Stimulated activated CD4-positive, alpha-beta T cell treated with anti-CD3 and anti-CD28 coated beads, Interleukin-1b, Interleukin-23, amount 100 ng/mL, for 1 hour (primary cell): ENCODE results near the gene MRPL18.
"Not testable (repeated sequence)": the region's sequence is repeated elsewhere in the genome, so short reads cannot be mapped to it uniquely, and the experiment has no call there.

ENCODE experiments used
- DNase-seq, 2 donors: peaks; one replicate each; pipeline ENCODE4 v3.0.0-alpha.2; 2020; ENCODE audit warnings: low read depth in 2 of 2

MRPL18 gene

DNA sequence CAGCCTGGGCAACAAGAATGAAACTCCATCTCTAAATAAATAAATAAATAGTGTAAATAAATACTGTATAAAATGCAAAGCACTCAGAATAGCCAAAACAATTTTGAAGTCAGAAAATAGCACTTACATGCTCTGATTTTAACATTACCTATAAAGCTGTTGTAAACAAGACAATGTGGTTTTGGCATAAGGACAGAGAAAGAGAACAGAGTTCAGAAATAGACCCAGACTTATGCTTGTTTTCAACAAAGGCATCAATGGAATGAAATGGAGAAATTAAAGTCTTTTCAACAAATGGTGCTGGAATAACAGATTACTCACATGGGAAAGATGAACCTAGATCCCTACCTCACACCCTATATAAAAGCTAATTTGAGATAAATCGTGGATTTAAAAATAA, 18.1 kb upstream of the MRPL18 start:
- DNase-seq = no peak

DNA sequence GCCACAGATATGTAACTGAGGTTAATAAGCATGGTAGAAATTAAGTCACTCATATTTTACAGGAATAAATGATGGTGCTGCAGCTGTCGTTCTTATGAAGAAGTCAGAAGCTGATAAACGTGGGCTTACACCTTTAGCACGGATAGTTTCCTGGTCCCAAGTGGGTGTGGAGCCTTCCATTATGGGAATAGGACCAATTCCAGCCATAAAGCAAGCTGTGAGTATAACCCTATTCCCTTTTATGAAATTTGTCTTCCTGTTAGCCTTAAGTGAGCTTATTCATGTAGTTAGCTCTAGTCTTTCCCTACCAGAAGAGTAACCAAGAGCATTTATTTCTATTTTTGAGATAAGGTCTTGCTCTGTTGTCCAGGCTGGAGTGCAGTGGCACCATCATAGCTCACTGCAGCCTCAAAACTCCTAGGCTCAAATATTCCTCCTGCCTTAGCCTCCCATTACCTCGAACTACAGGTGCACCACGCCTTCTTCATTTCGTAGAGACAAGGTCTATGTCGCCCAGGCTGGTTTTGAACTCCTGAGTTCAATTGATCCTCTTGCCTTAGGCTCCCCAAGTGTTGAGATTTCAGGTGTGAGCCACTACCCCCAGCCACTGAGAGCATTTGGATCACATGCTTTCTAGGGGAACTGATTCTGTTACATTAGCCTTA, 12.9 kb upstream of the MRPL18 start:
- DNase-seq = no peak

DNA sequence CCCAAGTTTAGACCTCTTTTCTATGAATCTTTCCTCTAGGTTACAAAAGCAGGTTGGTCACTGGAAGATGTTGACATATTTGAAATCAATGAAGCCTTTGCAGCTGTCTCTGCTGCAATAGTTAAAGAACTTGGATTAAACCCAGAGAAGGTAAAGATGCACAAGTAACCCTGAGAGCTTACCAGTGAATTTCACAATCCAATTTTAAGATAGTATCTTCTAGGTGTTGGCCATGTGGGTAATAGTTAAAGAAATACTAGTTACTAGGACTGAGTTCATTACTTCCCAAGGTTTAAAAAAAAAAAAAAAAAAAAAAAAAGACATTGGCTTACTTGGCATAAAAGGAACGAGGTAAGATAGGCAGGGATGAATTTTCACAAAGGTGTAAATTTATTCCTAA, 12.1 kb upstream of the MRPL18 start:
- no peak for DNase-seq

DNA sequence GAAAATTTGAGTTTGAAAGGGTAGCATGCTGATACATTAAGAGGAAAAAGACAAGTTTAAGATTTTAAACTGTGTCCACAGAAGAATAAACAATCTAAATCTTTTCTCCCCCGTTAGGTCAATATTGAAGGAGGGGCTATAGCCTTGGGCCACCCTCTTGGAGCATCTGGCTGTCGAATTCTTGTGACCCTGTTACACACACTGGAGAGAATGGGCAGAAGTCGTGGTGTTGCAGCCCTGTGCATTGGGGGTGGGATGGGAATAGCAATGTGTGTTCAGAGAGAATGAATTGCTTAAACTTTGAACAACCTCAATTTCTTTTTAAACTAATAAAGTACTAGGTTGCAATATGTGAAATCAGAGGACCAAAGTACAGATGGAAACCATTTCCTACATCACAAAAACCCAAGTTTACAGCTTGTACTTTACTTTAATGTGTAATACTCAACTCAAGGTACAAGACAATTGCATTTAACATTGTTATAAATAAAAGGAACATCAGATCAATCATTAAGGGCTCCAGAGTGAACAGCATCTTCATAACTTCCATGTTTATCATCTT, 11.6 kb upstream of the MRPL18 start:
- no peak for DNase-seq

DNA sequence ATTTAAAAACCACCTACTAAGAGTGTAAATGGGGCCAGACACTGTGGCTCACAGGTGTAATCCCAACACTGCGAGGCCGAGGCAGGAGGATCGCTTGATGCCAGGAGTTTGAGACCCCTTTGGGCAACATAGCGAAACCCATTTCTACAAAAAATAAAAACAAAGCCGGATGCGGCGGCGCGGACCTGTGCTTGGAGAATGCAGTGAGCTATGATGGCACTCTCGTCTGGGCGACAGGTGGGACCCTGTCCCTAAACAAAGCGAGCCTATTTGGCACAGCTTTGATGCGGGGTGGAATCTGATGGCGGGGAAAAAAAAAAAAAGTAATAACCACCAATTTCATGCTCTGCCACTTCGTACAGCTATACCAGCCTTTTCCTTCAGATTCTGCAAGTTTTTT, 2.0 kb upstream of the MRPL18 start:
- no peak for DNase-seq

DNA sequence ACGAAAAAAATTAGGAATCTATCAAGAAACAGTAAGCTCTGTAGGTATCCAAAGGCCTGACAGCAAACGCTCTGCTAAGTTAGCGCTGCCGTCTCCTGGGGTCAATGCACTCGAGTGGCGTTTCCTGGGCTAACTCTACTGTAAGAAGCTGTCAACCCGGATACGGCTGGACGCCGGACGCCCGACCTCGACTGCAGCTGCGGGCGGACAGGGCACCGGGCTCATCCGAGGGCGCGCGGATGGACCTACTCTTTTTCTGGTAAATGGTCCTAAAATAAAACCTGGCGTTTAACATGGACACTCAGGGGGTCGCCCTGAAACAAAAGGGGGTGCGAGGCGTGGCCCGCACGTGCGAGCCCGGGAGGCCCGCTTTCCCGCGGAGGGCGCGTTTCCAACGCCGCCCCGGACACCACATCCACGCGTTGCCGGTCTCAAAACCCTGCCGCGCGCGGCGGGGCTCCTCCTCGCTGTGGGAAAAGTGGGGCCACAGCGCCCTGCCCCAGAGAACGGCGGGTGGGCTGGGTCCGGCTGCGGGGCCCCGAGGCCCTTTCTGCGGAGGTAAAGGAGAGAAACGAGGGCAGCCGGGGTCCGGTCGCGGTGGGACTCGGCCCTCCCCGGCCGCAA, 1.4 kb upstream of the MRPL18 start:
- no peak for DNase-seq

DNA sequence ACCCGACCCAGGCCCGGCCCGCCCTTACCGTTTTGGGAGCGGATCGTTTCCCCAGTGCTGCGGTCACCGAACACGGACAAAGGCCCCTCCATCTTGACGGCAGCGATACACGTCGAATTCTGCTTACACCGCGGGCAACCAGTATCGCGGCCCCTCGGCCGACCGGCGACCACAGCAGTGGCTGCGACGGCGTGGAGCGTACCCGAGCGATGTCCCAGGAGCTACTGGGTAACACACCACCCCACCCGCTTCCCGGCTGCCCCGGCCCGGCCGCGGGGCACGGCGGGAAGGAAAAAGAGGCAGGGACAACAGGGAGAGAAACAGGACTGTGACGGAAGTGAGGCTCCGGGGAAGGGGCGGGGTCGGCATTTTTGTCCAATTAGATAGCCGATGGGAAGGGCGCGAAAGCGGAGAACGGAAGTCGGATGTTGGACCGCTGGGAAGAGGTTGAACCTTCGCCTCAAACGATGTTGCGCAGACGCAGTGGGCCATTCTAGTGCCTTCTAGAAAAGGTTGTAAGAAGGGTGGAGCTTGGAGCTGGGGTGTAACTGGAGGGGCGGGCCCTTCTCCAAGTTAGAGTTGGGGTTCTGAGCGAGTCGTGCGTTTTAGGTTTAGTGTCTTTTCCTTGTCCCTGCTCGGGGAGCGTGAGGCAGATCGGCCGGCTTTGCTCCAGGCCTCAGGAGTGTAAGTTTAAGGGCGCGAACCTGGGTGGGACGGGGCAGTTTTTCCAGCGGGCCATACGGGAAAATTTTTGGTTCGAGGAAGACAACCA, 704 bp upstream of the MRPL18 start, which contains the start of gene TCP1:
TSS of gene TCP1 (minus strand) at position 226 of the 772 bp plus-strand sequence. CDS start at position 92, 134 bp downstream.
- DNase-seq = peak; percentile 95

DNA sequence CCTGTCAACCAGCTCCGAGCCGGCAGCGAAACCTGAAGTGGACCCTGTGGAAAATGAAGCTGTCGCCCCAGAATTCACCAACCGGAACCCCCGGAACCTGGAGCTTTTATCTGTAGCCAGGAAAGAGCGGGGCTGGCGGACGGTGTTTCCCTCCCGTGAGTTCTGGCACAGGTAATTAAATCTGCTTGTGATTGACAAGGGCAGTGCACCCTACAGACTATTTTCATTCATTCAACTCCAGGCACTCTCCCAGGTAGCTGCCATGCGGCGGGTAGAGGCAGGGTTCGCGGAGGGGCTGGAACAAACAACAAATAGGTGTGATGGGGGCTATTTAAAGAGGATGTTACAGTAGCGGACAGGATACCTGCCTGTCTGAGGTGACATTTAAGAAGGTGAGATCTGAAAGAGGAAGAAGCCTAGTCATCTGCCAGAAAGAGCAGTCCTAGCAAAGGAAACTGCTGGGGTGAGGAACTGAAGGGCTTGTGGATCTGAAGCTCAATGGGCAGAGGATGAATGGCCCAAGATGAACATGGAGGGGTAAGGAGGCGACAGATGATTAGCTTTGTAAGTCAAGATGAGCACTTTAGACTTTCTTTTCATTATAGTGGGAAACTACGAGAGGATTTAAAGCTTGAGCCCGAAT, 810 bp downstream of the MRPL18 start:
- no peak for DNase-seq

DNA sequence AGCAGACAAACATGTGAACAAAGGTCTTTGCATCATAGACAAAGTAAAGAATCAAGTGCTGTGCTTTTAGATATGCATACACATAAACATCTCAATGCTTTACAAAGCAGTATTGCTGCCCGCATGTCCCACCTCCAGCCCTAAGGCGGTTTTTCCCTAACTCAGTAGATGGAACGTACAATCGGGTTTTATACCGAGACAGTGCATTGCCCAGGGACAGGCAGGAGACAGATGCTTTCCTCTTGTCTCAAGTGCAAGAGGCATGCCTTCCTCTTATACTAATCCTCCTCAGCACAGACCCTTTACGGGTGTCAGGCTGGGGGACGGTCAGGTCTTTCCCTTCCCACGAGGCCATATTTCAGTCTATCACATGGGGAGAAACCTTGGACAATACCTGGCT, 4.7 kb downstream of the MRPL18 start:
- not testable (repeated sequence) for DNase-seq

DNA sequence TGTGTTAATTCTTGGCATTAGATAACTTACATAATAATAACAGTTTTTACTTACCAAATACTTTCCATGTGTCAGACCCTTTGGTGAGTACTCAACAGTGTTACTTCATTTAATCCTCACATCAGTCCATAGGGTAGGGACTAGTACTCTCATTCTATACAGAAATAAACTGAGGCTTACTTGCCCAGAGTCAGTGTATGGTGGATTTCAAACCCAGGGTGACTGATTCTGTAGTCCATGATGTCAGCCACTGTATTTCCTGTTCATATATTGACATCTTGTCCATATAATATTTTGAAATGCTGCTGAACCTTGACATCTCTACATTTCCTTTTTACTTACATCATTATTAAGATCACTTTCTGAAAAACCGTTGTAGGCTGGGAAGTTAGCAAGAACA, 7.3 kb downstream of the MRPL18 start:
- DNase-seq = no peak

DNA sequence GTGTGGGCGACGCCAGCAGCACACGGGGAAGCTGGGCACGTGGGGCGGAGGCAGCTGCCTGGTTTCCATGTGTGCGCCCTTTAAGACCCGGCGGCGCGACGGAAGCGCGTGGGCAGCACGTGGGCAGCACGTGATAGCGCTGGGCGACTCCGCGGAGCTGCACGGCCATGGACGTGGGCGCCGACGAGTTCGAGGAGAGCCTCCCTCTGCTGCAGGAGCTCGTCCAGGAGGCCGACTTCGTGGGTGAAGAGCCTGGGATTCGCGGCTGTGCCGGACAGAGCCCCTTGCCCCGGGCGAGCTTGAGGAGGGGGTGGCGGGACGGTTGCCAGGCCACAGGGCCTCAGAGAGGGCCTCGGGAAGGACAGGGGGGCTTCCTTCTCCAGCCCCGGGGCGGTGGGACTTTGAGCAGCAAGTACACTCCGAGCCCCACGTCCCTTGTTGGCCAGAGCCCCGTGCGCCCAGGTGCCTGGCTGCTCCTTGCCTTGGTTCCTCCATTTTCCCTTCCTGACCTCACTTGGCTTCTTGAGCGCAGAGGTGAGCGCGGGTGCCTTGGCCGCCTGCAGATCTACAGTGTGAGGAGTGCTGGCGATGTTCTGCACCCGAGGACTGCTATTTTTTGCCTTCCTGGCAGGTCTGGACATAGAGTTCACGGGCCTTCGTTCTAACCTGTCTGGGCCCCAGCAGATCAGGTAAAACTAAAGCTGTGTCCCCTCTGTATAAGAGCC, 10.0 kb downstream of the MRPL18 start, which contains the start of gene PNLDC1:
TSS of gene PNLDC1 (plus strand) at position 136 of the 725 bp plus-strand sequence. CDS start at position 168, 32 bp downstream.
- no peak for DNase-seq

DNA sequence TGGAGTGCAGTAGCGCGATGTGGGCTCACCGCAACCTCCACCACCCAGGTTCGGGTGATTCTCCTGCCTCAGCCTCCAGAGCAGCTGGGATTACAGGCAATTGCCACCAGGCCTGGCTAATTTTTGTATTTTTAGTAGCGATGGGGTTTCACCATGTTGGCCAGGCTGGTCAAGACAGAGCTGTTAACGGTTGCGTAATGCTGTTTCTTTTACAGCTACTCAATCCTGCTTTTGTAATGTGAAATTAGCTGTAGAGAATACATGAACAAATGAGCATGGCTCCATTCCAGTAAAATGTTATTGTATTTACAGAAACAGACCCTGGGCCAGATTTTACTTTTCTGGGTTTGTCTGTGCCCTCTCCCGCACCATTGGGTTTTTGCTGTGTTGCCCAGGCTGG, 11.7 kb downstream of the MRPL18 start:
- no peak for DNase-seq

DNA sequence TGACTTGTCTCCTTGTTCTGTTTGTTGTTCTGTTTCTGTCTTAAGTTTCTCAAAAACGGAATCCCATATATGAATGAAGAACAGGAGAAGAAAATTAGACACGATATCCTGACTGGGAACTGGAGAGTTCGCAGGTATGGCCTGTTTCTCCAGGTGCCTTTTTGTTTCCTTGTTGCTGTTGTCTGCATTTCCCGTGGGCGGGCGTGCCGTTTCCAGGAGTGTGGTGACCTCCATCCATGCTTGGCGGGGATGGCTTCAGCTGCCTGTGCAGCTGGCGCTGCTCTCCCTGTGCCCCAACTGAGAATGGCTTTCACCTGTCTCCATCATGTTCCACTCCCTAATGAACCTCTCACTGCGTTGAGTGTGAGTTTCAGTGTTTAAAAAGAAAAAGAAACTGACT, 14.2 kb downstream of the MRPL18 start:
- no peak for DNase-seq

DNA sequence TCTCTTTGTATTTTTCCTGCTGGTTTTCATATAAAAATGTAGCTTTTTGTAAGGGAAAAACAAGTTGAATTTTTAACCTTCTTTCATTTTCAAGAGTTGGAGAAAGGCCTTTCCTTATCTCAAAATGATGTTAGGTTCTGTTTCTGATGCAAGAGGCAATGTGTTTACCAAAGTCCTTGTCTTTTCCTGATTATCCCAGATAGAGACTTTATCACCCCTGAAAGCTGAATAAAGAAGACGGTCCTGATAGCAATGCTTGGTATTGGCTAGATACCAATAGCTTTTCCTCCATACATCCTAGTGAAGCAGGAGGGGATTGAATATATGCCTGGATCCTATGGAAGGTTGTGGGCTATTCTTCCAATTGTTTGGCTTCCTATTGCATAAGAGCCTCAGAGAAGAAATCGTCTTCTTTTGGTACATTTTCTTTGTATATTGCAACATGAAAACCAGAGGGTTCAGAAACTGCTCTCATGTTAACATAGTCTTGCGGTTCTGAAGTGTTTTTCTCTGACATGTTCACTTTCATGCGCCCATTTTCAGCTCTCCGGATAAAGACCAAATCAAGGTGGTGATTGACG, 15.3 kb downstream of the MRPL18 start:
- DNase-seq = no peak

DNA sequence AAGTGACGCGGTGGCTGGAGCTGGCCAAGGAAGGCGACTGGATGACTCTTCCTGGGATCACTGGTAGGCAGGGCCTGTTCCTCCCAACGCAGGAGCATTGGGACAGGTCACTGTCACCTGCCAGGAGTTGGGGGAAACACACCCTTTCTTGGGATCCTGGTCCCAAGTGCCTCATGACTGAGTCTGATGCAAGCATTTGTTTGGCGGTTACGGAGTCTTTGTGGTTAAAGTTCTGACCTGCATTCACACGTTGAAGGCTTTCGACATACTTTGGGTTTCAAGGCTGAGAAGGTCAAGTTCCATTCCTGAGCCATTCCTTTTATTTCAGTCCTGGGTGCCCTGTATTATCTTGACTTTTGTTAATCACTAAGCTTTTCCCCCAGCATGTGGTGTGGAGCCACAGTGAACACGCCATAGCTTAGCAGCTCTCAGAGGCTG, 15.8 kb downstream of the MRPL18 start:
- no peak for DNase-seq

DNA sequence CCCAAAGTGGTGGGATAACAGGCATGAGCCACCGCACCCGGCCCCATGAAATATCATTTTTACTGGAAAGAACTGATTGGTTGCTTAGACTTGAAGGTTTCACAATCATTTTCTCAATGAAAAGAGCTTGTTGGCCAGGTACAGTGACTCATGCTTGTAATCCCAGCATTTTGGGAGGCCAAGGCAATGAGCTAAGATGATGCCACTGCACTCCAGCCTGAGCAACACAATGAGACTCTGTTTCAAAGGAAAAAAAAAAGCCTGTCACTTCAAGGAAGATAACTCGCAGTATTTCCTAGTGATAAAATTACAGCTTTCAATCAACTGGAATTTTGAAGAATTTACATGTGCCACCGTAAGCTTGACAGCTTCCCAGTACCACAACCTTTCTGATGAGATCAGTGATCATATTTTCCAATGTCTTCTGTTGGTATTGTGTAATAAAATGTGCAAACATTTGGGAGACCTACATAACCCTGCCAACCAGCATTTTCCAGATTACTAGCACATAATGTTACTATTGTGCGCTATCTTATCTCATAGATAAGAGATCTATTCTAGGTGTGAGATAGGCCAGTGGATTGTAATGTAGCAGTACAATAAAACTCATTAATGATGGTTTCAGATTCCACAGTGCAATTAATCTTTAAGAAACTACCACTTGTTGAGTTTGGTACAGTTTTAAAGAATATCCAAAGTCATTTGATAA, 17.0 kb downstream of the MRPL18 start:
- no peak for DNase-seq

DNA sequence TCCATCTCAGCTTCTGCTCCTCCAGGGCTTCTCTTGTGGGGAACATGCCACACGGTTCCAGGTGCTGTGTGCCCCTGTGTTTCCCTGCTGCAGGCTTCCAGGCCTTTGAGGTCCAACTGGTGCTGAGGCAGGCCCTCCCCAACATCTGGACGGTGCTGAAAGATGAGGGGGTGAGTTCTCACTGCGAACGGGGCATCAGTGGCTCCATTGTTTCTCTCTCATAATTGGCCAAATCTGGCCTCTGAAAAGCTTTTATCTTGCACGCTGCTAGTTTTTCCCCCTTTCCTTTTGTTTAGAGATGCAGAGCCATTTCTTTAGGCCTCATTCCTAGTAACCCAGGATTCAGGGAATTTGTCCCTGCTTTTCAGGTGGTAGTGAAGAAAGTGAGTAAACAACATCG, 18.4 kb downstream of the MRPL18 start:
- no peak for DNase-seq

DNA sequence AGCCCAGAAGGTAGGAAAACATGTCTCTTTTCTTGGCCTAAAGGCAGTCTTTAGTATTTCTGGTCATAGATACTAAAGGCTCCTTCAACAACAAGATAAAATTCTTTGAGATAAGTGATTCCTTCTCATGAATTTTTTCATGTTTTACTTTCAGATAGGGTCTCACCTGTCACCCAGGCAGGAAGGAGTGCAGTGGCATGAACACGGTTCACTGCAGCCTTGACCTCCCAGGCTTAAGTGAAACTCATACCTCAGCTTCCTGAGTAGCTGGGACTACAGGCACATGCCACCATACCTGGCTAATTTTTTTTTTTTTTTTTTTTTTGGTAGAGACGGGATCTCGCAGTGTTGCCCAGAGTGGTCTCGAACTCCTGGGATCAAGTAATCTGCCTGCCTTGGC, 18.9 kb downstream of the MRPL18 start:
- no peak for DNase-seq

DNA sequence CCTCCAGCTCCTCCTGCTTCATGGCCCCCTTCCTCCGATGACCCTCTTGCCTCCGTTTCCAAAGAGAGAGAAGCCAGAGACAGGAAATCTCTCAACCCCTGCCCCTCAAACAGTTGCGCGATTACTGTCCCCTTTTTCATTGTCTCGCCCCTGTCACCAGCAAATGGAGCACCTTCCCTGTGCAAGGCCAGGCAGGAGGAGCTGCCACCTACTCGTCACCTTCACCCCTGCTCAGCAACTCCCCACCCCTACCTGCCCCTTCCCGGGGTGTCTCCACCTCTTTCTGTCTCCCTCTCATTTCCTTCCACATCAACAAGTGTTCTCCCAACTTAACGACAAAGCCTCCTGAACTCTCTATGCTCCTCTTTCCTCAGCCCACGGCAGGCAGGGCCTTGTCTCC, 23.5 kb downstream of the MRPL18 start:
- no peak for DNase-seq

DNA sequence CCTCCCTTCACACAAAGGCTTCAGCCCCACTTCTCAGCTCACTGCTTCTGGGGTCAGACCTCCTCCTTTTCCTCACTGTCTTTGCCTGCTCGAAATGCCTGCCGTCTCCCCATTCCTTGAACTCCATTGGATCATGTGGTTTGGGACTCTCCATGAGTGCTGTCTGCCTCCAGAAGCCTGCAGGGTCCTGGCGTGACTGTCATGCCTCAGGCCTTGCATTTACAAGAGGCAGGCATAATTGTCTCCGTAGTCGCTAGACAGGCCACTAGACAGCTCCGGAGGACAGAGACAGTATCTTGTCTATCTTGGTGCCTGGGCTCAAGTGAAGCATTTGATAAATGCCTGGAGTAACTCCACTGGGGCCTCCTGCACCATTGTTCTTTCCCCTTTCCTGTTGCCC, 25.1 kb downstream of the MRPL18 start:
- no peak for DNase-seq
